Nephron progenitor cell (in vitro differentiated cells): ENCODE measurements around the gene TMEM131L.

ENCODE experiments used
- DNase-seq: peaks from one replicate; pipeline ENCODE4 v3.0.0; 2021
- H3K27ac Mint-ChIP-seq: 2 replicates; pipeline ENCODE4 v1.8.0; 2021; ENCODE audit warnings: mild to moderate bottlenecking, moderate library complexity, mixed read lengths
- H3K27me3 Mint-ChIP-seq: 2 replicates; pipeline ENCODE4 v1.8.0; 2021; ENCODE audit warnings: mild to moderate bottlenecking, low read depth, mixed read lengths; ENCODE audit not compliant: poor library complexity
- H3K36me3 Mint-ChIP-seq: 2 replicates; pipeline ENCODE4 v1.8.0; 2021; ENCODE audit warnings: low read depth, mixed read lengths
- H3K4me1 Mint-ChIP-seq: 2 replicates; pipeline ENCODE4 v1.8.0; 2021; ENCODE audit warnings: mixed read lengths
- H3K4me3 Mint-ChIP-seq: 2 replicates; pipeline ENCODE4 v1.8.0; 2021; ENCODE audit warnings: mild to moderate bottlenecking, moderate library complexity, mixed read lengths
- H3K9me3 Mint-ChIP-seq: 2 replicates; pipeline ENCODE4 v1.8.0; 2021; ENCODE audit warnings: mild to moderate bottlenecking, moderate library complexity, mixed read lengths
- TF ChIP-seq, protein P1 (sequence below): fragments of 200-600 bp; sonication (generic); IDR thresholded peaks from 2 replicates; pipeline ENCODE4 v1.5.0; 2021; ENCODE audit warnings: antibody characterized with exemption

Gene TMEM131L

DNA sequence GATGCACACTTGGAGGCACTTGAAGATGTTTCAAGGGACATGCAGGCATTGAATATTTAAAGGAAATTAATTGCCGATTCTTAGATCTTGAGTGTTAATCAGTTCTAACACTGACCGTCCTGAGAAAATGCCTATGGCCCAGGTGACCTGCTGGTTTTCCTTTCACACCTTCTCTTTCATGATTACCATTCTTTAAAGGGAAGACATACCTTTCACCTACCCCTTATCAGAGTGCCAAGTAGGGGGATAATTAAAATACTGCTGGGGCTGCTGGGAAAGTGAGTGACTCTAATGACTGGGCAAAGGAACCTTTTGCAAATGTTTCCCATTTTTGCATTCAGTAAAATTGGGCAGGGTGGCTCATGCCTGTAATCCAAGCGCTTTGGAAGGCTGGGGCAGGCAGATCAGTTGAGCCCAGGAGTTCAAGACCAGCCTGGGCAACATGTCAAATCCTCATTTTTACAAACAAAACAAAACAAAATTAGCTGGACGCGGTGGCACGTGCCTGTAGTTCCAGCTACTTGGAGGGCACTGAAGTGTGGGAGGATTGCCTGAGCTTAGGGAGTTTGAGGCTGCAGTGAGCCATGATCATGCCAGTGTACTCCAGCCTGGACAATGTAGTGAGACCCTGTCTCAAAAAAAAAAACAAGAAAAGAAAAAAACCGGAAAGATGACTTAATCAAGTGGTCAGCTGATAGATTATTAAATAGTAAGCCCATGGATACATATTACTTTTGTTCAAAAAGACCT is 44.3 kb downstream of the TMEM131L start:
- no peak overlapping the region for H3K4me3 Mint-ChIP-seq
- H3K9me3 Mint-ChIP-seq = no peaks in the 10 kb centered on the region
- peak overlapping the region; percentile 62 for H3K27ac Mint-ChIP-seq
- no peak for DNase-seq
- TF ChIP-seq, protein P1, sequence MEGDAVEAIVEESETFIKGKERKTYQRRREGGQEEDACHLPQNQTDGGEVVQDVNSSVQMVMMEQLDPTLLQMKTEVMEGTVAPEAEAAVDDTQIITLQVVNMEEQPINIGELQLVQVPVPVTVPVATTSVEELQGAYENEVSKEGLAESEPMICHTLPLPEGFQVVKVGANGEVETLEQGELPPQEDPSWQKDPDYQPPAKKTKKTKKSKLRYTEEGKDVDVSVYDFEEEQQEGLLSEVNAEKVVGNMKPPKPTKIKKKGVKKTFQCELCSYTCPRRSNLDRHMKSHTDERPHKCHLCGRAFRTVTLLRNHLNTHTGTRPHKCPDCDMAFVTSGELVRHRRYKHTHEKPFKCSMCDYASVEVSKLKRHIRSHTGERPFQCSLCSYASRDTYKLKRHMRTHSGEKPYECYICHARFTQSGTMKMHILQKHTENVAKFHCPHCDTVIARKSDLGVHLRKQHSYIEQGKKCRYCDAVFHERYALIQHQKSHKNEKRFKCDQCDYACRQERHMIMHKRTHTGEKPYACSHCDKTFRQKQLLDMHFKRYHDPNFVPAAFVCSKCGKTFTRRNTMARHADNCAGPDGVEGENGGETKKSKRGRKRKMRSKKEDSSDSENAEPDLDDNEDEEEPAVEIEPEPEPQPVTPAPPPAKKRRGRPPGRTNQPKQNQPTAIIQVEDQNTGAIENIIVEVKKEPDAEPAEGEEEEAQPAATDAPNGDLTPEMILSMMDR = no peak
- H3K27me3 Mint-ChIP-seq = peaks cover 13% of the 10 kb centered on the region
- peaks cover 65% of the 10 kb centered on the region for H3K4me1 Mint-ChIP-seq
- peaks cover 49% of the 10 kb centered on the region for H3K36me3 Mint-ChIP-seq

DNA sequence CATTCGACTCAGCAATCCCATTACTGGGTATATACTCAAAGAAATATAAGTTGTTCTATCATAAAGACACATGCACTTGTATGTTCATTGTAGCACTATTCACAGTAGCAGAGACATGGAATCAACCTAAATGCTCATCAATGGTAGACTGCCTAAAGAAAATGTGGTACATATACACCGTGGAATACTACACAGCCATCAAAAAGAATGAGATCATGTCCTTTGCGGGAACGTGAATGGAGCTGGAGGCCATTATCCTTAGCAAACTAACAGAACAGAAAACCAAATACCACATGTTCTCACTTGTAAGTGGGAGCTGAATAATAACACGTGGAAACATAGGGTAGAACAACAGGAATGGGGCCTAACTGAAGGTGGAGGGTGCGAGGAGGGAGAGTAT is 44.9 kb downstream of the TMEM131L start:
- Mint-ChIP-seq H3K27me3 (peaks cover 13% of the 10 kb centered on the region), H3K4me1 (peaks cover 58% of the 10 kb centered on the region), H3K9me3 (no peaks in the 10 kb centered on the region), H3K36me3 (peaks cover 42% of the 10 kb centered on the region), H3K4me3 (no peak overlapping the region), H3K27ac (no peak overlapping the region)
- TF ChIP-seq, protein P1 = no peak
- no peak for DNase-seq

DNA sequence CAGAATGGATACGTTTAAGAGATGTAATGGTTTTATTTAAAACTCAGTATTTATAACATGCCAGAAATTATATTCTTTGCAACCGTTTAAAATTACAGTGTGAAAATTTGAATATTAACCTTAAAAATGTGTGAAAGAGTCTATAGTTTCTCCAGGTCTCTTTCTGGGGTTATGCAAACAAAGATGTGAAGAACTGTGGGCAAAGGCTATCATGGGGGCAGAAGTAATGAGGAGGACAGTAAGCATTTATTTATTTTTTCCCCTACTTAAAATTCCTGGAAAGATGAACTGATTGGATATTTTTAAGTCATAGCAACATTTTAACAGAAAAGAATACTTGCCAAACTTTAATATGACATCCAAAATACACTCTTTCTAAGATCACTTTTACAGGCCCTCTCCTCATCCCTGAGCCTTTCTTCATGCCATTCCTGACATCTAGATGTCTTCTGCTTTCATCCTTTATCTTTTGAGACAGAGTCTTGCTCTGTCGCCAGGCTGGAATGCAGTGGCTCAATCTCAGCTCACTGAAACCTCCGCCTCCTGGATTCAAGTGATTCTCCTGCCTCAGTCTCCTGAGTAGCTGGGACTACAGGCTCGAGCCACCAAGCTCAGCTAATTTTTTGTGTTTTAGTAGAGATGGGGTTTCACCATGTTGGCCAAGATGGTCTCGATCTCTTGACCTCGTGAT is 46.1 kb downstream of the TMEM131L start:
- Mint-ChIP-seq H3K9me3 (no peaks in the 10 kb centered on the region), H3K27me3 (peaks cover 13% of the 10 kb centered on the region), H3K27ac (no peak overlapping the region), H3K4me1 (peaks cover 47% of the 10 kb centered on the region), H3K36me3 (peaks cover 39% of the 10 kb centered on the region), H3K4me3 (no peak overlapping the region)
- TF ChIP-seq, protein P1 = no peak
- DNase-seq = no peak

DNA sequence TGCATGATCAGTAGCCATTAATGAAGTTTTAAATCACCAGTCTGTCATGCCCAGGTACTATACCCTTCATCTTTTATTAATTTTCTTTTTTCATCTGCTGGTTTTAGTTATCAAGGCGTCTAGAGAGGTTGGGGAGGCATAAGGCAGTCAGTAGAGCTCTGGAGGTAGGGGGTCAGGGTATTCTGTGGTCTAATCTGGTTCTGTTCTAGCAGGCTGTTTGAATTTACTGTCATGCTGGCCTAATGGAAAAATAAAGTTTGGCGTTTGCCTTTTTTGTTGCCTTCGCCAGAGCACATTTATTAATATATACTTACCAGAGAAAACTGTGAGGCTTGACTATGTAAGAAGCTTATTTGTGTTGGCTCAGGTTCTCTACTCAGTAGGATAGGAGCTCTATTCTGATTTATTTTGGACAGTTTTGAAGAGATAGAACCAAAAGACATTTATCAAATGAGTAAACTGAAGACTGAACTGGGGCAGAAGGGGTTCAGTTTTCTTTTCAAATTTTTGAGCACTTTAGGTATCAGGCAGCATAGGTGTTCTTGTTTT is 46.9 kb downstream of the TMEM131L start:
- no peak for DNase-seq
- peaks cover 33% of the 10 kb centered on the region for H3K36me3 Mint-ChIP-seq
- no peaks in the 10 kb centered on the region for H3K9me3 Mint-ChIP-seq
- peak overlapping the region; percentile 32 for H3K4me3 Mint-ChIP-seq
- H3K4me1 Mint-ChIP-seq = peaks cover 41% of the 10 kb centered on the region
- TF ChIP-seq, protein P1 = no peak
- H3K27ac Mint-ChIP-seq = peak overlapping the region; percentile 94
- H3K27me3 Mint-ChIP-seq = peaks cover 13% of the 10 kb centered on the region

DNA sequence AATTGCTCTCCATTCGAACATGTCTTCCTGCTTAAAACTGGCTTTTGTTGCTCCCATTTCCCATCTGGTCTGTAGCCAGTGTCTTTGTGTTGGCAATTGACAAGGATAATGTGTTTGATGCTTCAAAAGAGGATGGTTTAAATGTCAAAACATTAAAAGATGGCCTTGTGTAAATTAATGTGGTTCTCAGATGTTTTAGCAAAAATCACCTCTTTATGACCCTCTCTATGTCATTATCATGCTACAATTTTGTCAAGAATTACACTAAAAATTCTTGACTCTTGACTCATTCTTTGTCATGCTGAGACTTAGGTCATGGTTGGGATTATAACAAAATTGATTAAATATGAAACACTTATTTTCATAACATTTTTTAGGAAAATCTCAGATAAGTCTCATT is 47.4 kb downstream of the TMEM131L start:
- H3K9me3 Mint-ChIP-seq = no peaks in the 10 kb centered on the region
- TF ChIP-seq, protein P1 = no peak
- peaks cover 46% of the 10 kb centered on the region for H3K4me1 Mint-ChIP-seq
- H3K36me3 Mint-ChIP-seq = peaks cover 29% of the 10 kb centered on the region
- H3K4me3 Mint-ChIP-seq = no peak overlapping the region
- peaks cover 13% of the 10 kb centered on the region for H3K27me3 Mint-ChIP-seq
- DNase-seq = no peak
- peak overlapping the region; percentile 68 for H3K27ac Mint-ChIP-seq
